ENCODE data around the gene NOL11. TPM values are rescaled to one million over a fixed set of nuclear protein-coding genes. Genes with fewer than 3 reads are reported as not detected.

Gene NOL11
- 34.0 and 39.1 TPM in 2 replicates for total RNA-seq

GRCh38 chr17:67717624-67718324, at the start of gene NOL11:
TSS of gene NOL11 (plus strand) at chr17:67717936. CDS start at chr17:67717948, 12 bp downstream.

Other genes with a start within 250 kb of the NOL11 start
- gene BPTF, start 107.6 kb downstream of the NOL11 start, total RNA-seq, result 32.0 and 39.3 TPM in 2 replicates